Measurements from ENCODE around the gene FIBP. TPM values are rescaled to one million over a fixed set of nuclear protein-coding genes. Genes with fewer than 3 reads are reported as not detected.

The FIBP gene
- total RNA-seq, 1 donor from 2014 or later = 115 TPM

GRCh38 chr11:65863889-65864705, 24.2 kb downstream of the FIBP start:
- peaks cover 31% of the 10 kb centered on the region for H3K27me3 Mint-ChIP-seq (ENCODE audit: unreplicated experiment)
- no peak for TF ChIP-seq CTCF (IDR thresholded peaks at IDR 0.05; ENCODE audit: partially characterized antibody, unreplicated experiment)
- no peak overlapping the region for H3K27ac Mint-ChIP-seq (ENCODE audit: unreplicated experiment)
- peaks cover 7% of the 10 kb centered on the region for H3K4me1 Mint-ChIP-seq (ENCODE audit: low read depth, unreplicated experiment)
- H3K9me3 Mint-ChIP-seq (ENCODE audit: unreplicated experiment) = peaks cover 17% of the 10 kb centered on the region
- H3K4me3 Mint-ChIP-seq (ENCODE audit: unreplicated experiment) = peak overlapping the region; percentile 49
- no peak for DNase-seq
- peaks cover 4% of the 10 kb centered on the region for H3K36me3 Mint-ChIP-seq (ENCODE audit: unreplicated experiment)

- TF ChIP-seq CTCF (IDR thresholded peaks at IDR 0.05; ENCODE audit: partially characterized antibody, unreplicated experiment) = no peak
- Mint-ChIP-seq H3K27me3 (ENCODE audit: unreplicated experiment) (peaks cover 35% of the 10 kb centered on the region), H3K9me3 (ENCODE audit: unreplicated experiment) (peaks cover 24% of the 10 kb centered on the region), H3K4me1 (ENCODE audit: low read depth, unreplicated experiment) (peaks cover 7% of the 10 kb centered on the region), H3K36me3 (ENCODE audit: unreplicated experiment) (peaks cover 4% of the 10 kb centered on the region), H3K4me3 (ENCODE audit: unreplicated experiment) (no peak overlapping the region), H3K27ac (ENCODE audit: unreplicated experiment) (peak overlapping the region; percentile 62)
- no peak for DNase-seq
Measured at GRCh38 chr11:65862941-65863888, 25.1 kb downstream of the FIBP start.

DNA sequence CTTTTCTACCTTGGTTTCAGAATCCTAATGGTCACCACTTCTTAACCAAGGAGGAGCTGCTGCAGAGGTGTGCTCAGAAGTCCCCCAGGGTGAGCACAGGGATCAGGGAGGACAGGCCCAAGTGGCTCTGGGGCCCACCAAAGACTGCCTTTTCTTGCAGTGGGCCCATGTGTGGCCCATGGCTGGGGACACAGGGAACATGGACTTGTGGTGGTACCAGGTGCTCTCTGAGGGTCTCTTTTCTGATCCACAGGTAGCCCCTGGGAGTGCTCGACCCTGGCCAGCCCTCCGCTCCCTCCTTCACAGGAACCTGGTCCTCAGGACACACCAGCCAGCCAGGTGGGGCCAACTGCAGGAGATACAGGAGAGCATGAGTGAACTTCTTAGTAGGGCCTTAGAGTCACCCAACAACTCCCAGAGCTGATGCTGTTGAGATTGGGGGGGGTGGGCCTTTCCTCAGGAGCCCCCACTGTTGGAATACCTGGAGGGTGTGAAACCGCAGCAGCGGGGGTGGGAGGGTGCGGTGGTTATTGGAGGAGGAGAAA, 26.0 kb downstream of the FIBP start:
- no peak for DNase-seq
- TF ChIP-seq CTCF (IDR thresholded peaks at IDR 0.05; ENCODE audit: partially characterized antibody, unreplicated experiment) = no peak
- Mint-ChIP-seq H3K27me3 (ENCODE audit: unreplicated experiment) (peaks cover 33% of the 10 kb centered on the region), H3K4me1 (ENCODE audit: low read depth, unreplicated experiment) (peaks cover 5% of the 10 kb centered on the region), H3K4me3 (ENCODE audit: unreplicated experiment) (no peak overlapping the region), H3K36me3 (ENCODE audit: unreplicated experiment) (peaks cover 4% of the 10 kb centered on the region), H3K27ac (ENCODE audit: unreplicated experiment) (peak overlapping the region; percentile 62), H3K9me3 (ENCODE audit: unreplicated experiment) (peaks cover 25% of the 10 kb centered on the region)

DNA sequence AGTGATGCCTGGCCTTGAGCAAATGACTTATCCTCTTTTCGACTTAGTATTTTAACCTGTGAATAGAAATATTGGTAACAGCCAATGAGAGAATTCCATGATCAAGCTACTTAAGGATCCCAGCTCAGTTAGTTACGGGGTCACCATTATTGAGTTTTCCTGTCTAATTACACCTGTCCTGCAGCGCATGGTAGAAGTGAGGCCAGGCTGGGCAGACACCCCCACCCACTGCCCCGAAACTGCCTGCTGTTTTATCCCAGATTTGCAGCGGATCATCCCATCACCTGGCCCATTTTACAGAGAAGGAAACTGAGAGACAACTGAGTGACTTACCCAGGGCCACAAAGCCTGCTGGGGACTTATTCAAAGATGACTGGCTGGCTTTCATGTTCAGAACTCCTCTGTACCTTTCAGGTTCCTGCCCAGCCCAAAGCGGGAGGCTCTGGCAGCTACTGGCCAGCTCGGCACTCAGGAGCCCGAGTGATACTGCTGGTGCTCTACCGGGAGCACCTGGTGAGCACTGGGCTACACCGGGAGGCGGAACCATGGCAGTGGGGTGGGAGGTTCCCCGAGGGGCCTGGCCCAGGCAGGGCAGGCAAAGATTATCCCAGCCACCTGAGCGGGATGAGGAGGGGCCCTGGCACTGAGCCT, 26.6 kb downstream of the FIBP start:
- Mint-ChIP-seq H3K27me3 (ENCODE audit: unreplicated experiment) (peaks cover 32% of the 10 kb centered on the region), H3K9me3 (ENCODE audit: unreplicated experiment) (peaks cover 27% of the 10 kb centered on the region)
- DNase-seq = no peak

More for the DNA sequence above, 26.6 kb downstream of the FIBP start:
- peaks cover 4% of the 10 kb centered on the region for H3K36me3 Mint-ChIP-seq (ENCODE audit: unreplicated experiment)
- TF ChIP-seq CTCF (IDR thresholded peaks at IDR 0.05; ENCODE audit: partially characterized antibody, unreplicated experiment) = no peak
- H3K4me1 Mint-ChIP-seq (ENCODE audit: low read depth, unreplicated experiment) = peaks cover 3% of the 10 kb centered on the region
- peak overlapping the region; percentile 93 for H3K4me3 Mint-ChIP-seq (ENCODE audit: unreplicated experiment)
- peak overlapping the region; percentile 83 for H3K27ac Mint-ChIP-seq (ENCODE audit: unreplicated experiment)

All from glutamatergic neuron (in vitro differentiated cells).